ENCODE results near the gene PRDM16. TPM values are rescaled to one million over a fixed set of nuclear protein-coding genes. Genes with fewer than 3 reads are reported as not detected.

PRDM16 gene
- total and polyA plus RNA-seq, 4 donors: 0.05 to 0.67 (median 0.19) TPM

DNA sequence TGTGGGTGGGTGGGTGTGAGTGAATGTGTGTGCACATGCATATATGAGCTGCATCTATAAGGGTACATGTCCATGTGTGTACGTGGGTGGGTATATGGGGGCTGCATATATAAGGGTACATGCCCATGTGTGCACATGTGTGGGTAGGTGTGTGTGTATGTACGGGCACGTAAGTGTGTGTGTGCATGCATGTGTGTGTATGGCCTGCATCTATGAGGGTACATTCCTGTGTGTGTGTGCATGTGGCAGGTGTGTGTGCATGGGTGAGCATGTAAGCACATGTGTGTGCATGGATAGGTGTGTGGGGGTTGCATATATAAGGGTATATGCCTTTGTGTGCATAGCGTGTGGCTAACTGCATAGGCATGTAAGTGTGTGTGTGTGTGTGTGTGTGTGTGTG, 204.4 kb downstream of the PRDM16 start:
- H3K4me3 ChIP-seq (ENCODE audit: low read depth in 1 of 3, low read length in 3 of 3): no peak overlapping the region
- WGBS: 92% methylated on average over 4 of the region's 4 CpGs

DNA sequence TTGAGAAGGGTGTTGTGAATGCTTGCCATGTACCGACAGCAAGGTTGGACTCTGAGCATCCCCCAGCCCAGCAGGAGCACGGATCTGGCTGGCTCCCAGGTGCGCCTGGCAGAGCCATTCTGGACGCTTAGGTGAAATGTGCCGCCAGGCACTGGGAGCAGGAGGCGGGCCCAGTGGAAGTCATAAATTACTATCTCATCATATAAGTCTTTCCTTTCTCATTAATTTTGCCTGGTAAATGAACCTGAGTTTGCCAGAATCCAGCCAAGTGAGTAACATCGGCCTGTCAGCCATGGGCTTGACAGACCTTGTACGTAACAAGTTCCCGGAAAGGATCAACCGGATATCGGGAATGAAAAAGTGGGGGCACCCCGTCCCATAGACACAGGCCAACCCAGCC, 206.0 kb downstream of the PRDM16 start:
- H3K27me3 ChIP-seq (ENCODE audit: control insufficient read depth in 4 of 4, insufficient read depth in 4 of 4, low read length in 3 of 4): peaks cover 0 to 5% (median 0%) of the 10 kb centered on the region in 4 donors
- no peak overlapping the region for H3K27ac ChIP-seq (ENCODE audit: low read depth in 1 of 2, low read length in 2 of 2)
- 86% methylated on average over 12 of the region's 12 CpGs for WGBS
- H3K4me3 ChIP-seq (ENCODE audit: low read depth in 1 of 3, low read length in 3 of 3): no peak overlapping the region
- no peak overlapping the region for H3K9ac ChIP-seq (ENCODE audit: low read depth in 1 of 2, low read length in 2 of 2)
- DNase-seq (ENCODE audit: low spot score): no peak
- no peaks in the 10 kb centered on the region for H3K36me3 ChIP-seq (ENCODE audit: control insufficient read depth in 4 of 4, insufficient read depth in 3 of 4, low read depth in 1 of 4, low read length in 3 of 4)
- H3K4me1 ChIP-seq (ENCODE audit: control insufficient read depth in 4 of 4, insufficient read depth in 4 of 4, low read length in 3 of 4): no peaks in the 10 kb centered on the region
- TF ChIP-seq, protein P1, sequence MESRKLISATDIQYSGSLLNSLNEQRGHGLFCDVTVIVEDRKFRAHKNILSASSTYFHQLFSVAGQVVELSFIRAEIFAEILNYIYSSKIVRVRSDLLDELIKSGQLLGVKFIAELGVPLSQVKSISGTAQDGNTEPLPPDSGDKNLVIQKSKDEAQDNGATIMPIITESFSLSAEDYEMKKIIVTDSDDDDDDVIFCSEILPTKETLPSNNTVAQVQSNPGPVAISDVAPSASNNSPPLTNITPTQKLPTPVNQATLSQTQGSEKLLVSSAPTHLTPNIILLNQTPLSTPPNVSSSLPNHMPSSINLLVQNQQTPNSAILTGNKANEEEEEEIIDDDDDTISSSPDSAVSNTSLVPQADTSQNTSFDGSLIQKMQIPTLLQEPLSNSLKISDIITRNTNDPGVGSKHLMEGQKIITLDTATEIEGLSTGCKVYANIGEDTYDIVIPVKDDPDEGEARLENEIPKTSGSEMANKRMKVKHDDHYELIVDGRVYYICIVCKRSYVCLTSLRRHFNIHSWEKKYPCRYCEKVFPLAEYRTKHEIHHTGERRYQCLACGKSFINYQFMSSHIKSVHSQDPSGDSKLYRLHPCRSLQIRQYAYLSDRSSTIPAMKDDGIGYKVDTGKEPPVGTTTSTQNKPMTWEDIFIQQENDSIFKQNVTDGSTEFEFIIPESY (IDR thresholded peaks at IDR 0.05): no peak
- no peak for TF ChIP-seq RXRA (IDR thresholded peaks at IDR 0.05)
- TF ChIP-seq, protein P2, sequence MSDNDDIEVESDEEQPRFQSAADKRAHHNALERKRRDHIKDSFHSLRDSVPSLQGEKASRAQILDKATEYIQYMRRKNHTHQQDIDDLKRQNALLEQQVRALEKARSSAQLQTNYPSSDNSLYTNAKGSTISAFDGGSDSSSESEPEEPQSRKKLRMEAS (IDR thresholded peaks at IDR 0.05): no peak
- no peak for TF ChIP-seq FOXA2 (IDR thresholded peaks at IDR 0.05)
- TF ChIP-seq GABPA (IDR thresholded peaks at IDR 0.05 in 1 of 2, conservative IDR thresholded peaks at IDR 0.05 in 1 of 2): no peak
- TF ChIP-seq TAF1 (conservative IDR thresholded peaks at IDR 0.05): no peak
- no peak for TF ChIP-seq YY1 (IDR thresholded peaks at IDR 0.05)
- TF ChIP-seq HNF4A (conservative IDR thresholded peaks at IDR 0.05): no peak
- H3K9me3 ChIP-seq (ENCODE audit: control insufficient read depth in 4 of 4, low read length in 3 of 4): no peaks in the 10 kb centered on the region

More for the DNA sequence above, 204.4 kb downstream of the PRDM16 start:
- no peaks in the 10 kb centered on the region for H3K36me3 ChIP-seq (ENCODE audit: control insufficient read depth in 4 of 4, insufficient read depth in 3 of 4, low read depth in 1 of 4, low read length in 3 of 4)
- DNase-seq (ENCODE audit: low spot score): no peak
- no peaks in the 10 kb centered on the region for H3K9me3 ChIP-seq (ENCODE audit: control insufficient read depth in 4 of 4, low read length in 3 of 4)
- no peaks in the 10 kb centered on the region for H3K4me1 ChIP-seq (ENCODE audit: control insufficient read depth in 4 of 4, insufficient read depth in 4 of 4, low read length in 3 of 4)
- no peak overlapping the region for H3K9ac ChIP-seq (ENCODE audit: low read depth in 1 of 2, low read length in 2 of 2)
- H3K27ac ChIP-seq (ENCODE audit: low read depth in 1 of 2, low read length in 2 of 2): no peak overlapping the region
- TF ChIP-seq EGR1 (IDR thresholded peaks at IDR 0.05; ENCODE audit: low read depth in 2 of 2) (no peak), FOXA2 (IDR thresholded peaks at IDR 0.05) (no peak)
- peaks cover 0 to 5% (median 0%) of the 10 kb centered on the region in 4 donors for H3K27me3 ChIP-seq (ENCODE audit: control insufficient read depth in 4 of 4, insufficient read depth in 4 of 4, low read length in 3 of 4)

DNA sequence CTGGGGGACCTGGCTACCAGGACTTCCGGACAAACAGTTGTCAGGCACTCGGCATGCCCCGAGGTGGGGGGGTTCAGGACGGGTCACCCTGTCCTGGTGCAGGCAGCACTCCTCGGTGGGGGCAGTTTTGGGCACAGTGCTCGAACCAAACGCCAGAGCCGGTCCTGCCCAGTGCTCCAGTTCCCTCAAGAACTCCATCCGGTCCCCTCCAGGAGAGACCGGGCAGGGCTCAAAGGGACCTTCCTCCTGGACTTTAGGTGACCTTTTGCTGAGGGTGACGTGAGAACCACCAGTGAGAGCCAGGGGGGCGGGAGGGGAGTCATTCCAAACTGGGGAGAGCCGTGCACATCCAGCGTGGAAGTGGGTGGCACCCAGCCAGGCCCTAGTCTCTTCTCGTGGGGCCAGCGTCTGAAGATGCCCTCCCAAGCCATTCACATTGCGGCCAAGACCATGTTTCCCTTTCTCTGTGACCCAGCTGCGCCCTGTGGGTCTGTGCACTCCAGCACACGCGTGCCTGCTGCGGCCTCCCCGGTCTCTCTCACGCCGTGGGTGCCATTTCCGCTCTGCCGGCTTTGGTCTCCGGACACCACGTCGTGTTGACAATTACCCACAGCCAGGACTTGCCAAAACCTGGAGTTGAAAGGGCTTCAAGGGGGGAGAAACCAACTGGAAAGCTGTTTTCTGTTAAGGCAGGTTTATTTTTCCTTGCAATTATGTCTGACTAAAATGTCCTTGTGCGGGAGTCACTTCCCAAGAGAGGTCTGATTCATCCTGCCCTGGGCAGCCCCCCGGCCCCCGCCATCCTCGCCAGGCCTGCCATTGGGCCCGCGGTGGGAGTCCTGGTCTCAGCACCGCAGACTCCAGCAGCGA, 206.7 kb downstream of the PRDM16 start:
- Histone ChIP-seq H3K27me3 (ENCODE audit: control insufficient read depth in 4 of 4, insufficient read depth in 4 of 4, low read length in 3 of 4) (peaks cover 0 to 6% (median 0%) of the 10 kb centered on the region in 4 donors), H3K9ac (ENCODE audit: low read depth in 1 of 2, low read length in 2 of 2) (no peak overlapping the region), H3K36me3 (ENCODE audit: control insufficient read depth in 4 of 4, insufficient read depth in 3 of 4, low read depth in 1 of 4, low read length in 3 of 4) (no peaks in the 10 kb centered on the region), H3K9me3 (ENCODE audit: control insufficient read depth in 4 of 4, low read length in 3 of 4) (no peaks in the 10 kb centered on the region), H3K4me3 (ENCODE audit: low read depth in 1 of 3, low read length in 3 of 3) (no peak overlapping the region), H3K27ac (ENCODE audit: low read depth in 1 of 2, low read length in 2 of 2) (no peak overlapping the region), H3K4me1 (ENCODE audit: control insufficient read depth in 4 of 4, insufficient read depth in 4 of 4, low read length in 3 of 4) (no peaks in the 10 kb centered on the region)
- no peak for DNase-seq (ENCODE audit: low spot score)
- WGBS: 86% methylated on average over 37 of the region's 37 CpGs
- TF ChIP-seq SP1 (IDR thresholded peaks at IDR 0.05) (no peak), GABPA (IDR thresholded peaks at IDR 0.05 in 1 of 2, conservative IDR thresholded peaks at IDR 0.05 in 1 of 2) (no peak), JUND (IDR thresholded peaks at IDR 0.05) (no peak), HNF4A (conservative IDR thresholded peaks at IDR 0.05) (no peak), EGR1 (IDR thresholded peaks at IDR 0.05; ENCODE audit: low read depth in 2 of 2) (no peak), FOXA2 (IDR thresholded peaks at IDR 0.05) (no peak), HNF4G (IDR thresholded peaks at IDR 0.05) (no peak), RAD21 (IDR thresholded peaks at IDR 0.05) (no peak), RXRA (IDR thresholded peaks at IDR 0.05) (no peak), TAF1 (conservative IDR thresholded peaks at IDR 0.05) (no peak)
- TF ChIP-seq, protein P1 (IDR thresholded peaks at IDR 0.05): no peak
- TF ChIP-seq, protein P3, sequence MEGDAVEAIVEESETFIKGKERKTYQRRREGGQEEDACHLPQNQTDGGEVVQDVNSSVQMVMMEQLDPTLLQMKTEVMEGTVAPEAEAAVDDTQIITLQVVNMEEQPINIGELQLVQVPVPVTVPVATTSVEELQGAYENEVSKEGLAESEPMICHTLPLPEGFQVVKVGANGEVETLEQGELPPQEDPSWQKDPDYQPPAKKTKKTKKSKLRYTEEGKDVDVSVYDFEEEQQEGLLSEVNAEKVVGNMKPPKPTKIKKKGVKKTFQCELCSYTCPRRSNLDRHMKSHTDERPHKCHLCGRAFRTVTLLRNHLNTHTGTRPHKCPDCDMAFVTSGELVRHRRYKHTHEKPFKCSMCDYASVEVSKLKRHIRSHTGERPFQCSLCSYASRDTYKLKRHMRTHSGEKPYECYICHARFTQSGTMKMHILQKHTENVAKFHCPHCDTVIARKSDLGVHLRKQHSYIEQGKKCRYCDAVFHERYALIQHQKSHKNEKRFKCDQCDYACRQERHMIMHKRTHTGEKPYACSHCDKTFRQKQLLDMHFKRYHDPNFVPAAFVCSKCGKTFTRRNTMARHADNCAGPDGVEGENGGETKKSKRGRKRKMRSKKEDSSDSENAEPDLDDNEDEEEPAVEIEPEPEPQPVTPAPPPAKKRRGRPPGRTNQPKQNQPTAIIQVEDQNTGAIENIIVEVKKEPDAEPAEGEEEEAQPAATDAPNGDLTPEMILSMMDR (IDR thresholded peaks at IDR 0.05; ENCODE audit: low read depth, low read length, missing input control): no peak
- TF ChIP-seq, protein P2 (IDR thresholded peaks at IDR 0.05): no peak
- TF ChIP-seq, protein P4, sequence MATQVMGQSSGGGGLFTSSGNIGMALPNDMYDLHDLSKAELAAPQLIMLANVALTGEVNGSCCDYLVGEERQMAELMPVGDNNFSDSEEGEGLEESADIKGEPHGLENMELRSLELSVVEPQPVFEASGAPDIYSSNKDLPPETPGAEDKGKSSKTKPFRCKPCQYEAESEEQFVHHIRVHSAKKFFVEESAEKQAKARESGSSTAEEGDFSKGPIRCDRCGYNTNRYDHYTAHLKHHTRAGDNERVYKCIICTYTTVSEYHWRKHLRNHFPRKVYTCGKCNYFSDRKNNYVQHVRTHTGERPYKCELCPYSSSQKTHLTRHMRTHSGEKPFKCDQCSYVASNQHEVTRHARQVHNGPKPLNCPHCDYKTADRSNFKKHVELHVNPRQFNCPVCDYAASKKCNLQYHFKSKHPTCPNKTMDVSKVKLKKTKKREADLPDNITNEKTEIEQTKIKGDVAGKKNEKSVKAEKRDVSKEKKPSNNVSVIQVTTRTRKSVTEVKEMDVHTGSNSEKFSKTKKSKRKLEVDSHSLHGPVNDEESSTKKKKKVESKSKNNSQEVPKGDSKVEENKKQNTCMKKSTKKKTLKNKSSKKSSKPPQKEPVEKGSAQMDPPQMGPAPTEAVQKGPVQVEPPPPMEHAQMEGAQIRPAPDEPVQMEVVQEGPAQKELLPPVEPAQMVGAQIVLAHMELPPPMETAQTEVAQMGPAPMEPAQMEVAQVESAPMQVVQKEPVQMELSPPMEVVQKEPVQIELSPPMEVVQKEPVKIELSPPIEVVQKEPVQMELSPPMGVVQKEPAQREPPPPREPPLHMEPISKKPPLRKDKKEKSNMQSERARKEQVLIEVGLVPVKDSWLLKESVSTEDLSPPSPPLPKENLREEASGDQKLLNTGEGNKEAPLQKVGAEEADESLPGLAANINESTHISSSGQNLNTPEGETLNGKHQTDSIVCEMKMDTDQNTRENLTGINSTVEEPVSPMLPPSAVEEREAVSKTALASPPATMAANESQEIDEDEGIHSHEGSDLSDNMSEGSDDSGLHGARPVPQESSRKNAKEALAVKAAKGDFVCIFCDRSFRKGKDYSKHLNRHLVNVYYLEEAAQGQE (IDR thresholded peaks at IDR 0.05): no peak
